CD4-positive, alpha-beta T cell treated with Interleukin-4 for 4 hours (primary cell): ENCODE data around the gene CLCN2.
"Not testable (repeated sequence)": the region's sequence is repeated elsewhere in the genome, so short reads cannot be mapped to it uniquely, and the experiment has no call there.

Experiments used
- DNase-seq: peaks from one replicate; pipeline ENCODE4 v3.0.0-alpha.2; 2020

CLCN2 gene

GRCh38 chr3:184344579-184345316 is 16.7 kb downstream of the CLCN2 start:
- DNase-seq = no peak

- no peak for DNase-seq
Observed at GRCh38 chr3:184343200-184343876, 18.1 kb downstream of the CLCN2 start.

GRCh38 chr3:184341925-184342324 is 19.5 kb downstream of the CLCN2 start:
- DNase-seq = no peak

DNA sequence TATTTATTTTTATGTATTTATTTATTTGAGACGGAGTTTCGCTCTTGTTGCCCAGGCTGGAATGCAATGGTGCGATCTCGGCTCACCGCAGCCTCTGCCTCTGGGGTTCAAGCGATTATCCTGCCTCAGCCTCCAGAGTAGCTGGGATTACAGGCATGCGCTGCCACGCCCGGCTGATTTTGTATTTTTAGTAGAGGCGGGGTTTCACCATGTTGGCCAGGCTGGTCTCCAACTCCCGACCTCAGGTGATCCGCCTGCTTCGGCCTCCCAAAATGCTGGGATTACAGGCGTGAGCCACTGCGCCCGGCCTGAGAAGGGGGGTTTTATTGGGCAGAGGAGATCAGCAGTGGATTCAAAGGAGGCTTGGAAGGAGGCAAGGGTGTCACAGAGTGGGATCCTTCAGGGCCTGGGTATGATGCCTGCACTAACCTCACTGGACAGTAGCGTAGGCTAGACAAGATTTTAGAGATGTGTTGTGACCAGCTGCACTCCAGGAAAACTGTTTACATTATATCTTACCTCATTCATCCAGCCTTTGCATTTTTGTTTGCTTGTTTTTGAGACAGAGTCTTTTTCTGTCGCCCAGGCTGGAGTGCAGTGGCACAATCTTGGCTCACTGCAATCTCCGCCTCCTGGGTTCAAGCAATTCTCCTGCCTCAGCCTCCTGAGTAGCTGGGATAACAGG is 21.8 kb downstream of the CLCN2 start:
- not testable (repeated sequence) for DNase-seq

GRCh38 chr3:184339001-184339400 is 22.4 kb downstream of the CLCN2 start:
- no peak for DNase-seq

DNA sequence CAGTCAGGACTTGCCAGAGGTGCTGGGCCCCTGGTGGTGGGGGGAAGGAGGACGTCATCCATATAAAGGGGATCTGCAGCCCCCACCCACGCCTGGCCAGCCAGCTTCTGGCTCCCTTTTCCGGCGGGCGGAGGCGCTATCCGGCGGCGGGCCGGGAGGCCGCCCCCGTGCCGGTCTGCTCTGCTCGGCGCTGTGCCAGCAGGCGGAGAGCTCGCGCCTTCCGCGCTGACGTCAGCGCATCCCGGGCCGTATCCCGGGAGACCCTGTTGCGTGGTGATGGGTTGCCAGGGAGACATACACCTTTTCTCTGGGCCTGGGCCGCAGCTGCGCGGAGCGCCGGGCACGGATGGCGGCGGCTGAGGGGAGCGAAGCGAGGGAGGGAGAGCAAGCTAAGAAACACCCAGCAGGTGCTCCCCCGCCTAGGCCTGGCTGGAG is 22.9 kb downstream of the CLCN2 start:
- DNase-seq = no peak

- DNase-seq = no peak
Observed at GRCh38 chr3:184337981-184338380, 23.4 kb downstream of the CLCN2 start.

GRCh38 chr3:184337399-184337714 is 24.0 kb downstream of the CLCN2 start, which contains the start of gene FAM131A:
TSS of gene FAM131A (plus strand) at chr3:184337600. CDS start at chr3:184337631, 31 bp downstream.
- DNase-seq = no peak

DNA sequence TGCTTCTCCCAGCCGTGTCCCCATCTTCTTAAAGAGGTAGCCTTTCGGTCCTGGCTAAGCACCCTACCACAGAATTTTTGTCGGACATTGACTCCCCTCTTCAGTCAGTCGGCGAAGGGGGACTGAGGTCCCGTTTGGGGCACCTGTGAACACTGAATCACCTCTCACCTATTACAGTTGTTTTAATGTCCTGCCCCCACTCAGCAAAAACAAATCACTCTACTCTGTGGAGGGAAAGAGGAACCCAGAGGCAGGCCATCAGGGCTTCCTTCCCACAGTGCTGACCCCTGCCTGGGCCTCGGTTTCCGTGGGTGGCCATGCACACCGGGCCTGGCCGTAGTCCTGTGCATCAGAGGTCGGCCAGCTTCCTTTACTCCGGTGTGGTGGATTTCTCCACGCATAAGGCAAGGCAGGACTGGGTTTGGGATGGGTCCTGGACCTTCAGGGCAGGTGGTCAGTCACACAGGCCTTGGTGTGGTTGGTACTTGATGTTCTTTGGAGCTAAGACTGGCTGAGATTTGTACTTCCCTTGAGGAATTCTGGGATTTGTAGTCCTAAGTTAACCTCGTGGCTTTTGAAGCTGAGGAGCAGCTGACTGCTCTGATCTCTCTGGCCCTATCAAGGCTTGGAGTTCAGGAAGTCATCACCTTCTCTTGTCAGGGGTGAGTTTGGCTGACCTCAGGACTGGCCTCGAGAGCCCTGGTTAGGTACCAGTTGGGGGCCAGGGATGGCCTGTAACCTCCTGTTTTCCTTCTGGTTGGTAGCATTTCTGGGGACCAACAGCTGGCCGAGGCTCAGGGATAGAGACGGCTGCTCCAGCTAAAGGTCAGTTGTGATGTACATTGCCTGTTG is 24.6 kb downstream of the CLCN2 start:
- DNase-seq = no peak

DNA sequence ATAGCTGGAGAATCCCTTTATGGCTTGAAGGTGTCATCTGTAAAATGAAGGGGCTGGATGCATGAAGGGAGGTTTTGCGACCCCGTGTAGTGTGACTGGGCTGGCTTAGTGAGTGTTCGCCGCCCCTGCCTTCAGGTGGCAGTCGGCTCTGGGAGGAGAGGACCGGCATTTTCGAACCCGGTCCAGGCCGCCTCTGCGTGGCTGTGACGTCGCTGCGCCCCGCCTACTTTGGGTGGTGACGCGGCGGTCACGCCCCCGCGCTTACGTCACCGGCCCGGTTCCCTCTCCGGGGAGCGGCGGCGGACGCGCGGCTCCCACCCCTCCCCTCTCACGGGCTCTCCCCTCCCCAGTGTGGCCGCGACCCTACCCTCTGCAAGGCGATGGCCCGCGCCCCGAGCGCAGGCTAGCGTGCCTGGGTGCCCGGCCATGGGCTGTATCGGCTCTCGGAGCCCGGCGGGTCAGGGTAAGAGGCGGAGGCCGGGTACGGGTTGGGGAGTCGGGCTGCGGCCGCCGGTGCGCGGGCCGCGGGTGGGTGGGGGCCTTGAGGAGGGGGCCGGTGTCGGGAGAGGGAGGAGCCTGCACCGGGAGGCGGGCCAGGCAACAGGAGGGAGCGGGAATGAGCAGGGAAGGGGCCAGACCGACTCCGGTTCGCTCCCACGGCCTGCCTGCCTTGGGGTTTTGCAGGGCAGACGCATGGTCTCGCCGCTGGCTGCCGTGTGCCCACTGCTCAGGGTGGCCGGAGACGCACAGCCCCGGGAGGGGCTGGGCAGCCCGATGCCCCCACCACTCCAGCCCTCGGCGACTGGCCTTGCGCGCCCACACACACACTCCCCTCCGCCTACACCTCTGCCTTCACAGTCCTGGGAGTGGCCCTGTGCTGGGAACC is 25.5 kb downstream of the CLCN2 start:
- peak; percentile 73 for DNase-seq

DNA sequence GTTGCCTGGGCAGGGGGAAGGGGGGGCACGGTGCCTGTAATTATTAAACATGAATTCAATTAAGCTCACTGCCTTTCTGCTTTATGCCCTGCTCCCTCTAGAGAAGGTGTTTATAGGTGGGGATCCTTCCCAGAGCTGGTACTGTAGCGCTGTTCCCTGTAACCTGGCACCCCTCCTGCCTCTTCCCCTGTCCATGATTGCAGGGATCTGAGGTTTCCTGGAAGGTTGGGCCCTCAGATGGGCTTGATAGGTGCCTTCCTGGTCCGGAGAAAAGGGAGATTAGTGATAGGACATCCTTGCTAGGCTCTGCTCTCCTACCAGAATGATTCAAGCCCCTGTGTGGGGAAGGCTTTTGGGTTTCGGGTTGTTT is 26.1 kb downstream of the CLCN2 start:
- DNase-seq = no peak

DNA sequence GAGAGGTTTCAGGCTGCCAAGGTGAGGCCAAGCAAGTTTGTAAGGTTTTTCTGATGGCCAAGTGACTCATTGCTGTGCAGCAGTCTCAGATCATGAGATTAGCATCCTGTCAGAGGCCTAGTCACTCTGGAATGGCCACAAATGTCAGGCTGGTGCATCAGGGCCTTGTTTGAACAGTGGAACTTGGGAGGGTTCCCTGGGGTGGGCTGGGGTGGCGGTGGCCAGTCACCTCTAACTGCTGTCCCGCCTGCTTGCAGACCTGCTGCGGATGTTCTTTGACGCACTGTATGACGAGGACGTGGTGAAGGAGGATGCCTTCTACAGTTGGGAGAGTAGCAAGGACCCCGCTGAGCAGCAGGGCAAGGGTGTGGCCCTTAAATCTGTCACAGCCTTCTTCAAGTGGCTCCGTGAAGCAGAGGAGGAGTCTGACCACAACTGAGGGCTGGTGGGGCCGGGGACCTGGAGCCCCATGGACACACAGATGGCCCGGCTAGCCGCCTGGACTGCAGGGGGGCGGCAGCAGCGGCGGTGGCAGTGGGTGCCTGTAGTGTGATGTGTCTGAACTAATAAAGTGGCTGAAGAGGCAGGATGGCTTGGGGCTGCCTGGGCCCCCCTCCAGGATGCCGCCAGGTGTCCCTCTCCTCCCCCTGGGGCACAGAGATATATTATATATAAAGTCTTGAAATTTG is 26.8 kb downstream of the CLCN2 start:
- DNase-seq = peak; percentile 54

DNA sequence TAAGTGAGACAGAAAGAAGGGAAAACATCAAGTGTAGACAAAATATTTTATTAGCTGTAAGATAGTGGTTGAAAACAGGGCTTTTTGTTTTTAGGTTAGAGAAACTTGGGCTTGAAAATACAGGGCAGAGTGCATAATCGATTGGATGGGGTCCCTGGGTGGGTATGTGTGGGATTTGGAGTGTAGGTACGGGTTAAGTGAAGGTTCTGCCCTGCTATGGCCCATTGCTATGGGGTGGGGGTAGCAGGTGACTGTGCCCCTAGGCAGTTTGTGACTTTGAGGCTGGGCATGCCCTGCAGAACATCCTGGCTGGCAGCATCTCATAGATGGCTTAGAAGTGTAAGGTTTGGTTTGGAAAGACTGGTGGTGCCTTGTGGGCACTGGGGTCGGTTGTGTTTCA is 27.7 kb downstream of the CLCN2 start:
- no peak for DNase-seq

- no peak for DNase-seq
Observed at GRCh38 chr3:184333190-184333589, 28.2 kb downstream of the CLCN2 start.

DNA sequence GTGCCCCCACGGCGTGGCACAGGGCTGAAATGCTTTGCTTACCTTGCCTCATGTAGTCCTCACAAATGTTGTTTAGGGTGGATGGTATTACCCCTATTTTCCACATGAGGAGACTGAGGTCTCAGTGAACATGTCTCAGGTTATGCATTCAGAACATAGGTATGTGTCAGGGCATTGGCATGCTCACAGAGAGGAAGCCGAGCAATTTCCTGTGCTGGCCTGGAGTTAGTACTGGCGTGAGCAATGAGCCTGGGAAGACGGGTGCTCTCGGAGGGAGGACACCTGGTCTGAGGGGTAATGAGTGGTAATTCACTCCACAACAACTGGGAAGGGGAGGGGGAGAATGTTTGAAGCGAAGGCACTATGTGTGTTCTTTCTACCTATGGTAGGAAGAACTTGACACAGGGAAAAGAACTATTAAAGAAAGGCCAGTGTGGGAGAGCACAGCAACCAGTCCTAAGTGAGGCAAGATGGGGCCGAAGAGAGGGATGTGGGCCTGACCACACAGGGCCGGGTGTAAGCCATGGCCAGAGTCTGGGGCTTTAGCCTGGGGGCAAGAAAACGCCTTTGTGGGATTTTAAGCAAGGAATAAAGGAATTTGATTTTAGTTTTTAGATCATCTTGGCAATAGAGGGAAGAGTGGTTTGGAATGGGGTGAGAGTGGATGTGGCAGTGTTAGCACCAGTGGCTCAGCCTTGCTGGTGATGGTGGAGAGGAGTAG is 28.9 kb downstream of the CLCN2 start:
- DNase-seq = no peak

DNA sequence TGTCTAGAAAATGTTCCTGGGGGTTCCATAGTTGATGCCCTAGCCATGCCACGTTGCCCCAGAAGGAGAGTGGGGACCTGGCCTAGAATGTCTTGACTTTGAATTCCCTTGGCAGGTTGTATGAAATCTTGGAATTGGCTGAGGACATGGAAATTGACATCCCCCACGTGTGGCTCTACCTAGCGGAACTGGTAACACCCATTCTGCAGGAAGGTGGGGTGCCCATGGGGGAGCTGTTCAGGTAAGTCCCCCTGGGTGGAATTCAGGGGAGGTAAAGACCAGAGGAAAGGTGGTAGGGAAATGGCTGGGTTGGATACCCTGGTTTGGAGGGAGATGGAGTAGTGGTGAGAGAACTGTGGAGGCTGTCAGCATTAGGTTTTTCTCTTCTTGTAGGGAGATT is 32.9 kb downstream of the CLCN2 start:
- DNase-seq = no peak

- no peak for DNase-seq
Observed at GRCh38 chr3:184327171-184327570, 34.2 kb downstream of the CLCN2 start.

GRCh38 chr3:184325715-184326369 is 35.6 kb downstream of the CLCN2 start:
- no peak for DNase-seq

DNA sequence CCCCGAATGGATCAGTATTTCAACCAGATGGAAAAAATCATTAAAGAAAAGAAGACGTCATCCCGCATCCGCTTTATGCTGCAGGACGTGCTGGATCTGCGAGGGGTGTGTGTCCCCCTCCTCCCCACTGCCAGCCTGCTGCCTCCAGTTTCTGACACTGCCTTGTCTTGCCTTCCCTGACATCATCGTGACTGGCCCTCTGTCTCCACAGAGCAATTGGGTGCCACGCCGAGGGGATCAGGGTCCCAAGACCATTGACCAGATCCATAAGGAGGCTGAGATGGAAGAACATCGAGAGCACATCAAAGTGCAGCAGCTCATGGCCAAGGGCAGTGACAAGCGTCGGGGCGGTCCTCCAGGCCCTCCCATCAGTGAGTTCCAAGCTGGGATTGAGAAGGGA is 36.1 kb downstream of the CLCN2 start:
- no peak for DNase-seq

DNA sequence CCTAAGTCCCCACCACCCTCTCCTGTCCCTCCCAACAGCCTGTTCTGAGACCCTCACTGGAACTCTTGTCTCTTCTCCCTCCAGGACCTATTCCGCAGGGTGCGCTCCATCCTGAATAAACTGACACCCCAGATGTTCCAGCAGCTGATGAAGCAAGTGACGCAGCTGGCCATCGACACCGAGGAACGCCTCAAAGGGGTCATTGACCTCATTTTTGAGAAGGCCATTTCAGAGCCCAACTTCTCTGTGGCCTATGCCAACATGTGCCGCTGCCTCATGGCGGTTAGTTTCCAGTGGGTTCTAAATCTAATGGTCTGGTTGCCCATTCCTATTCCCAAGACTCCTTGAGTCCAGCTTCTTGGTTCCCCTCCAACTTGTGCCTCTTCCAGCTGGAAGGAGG is 37.7 kb downstream of the CLCN2 start:
- DNase-seq = no peak
